HG03025 (cell line): ENCODE data around the gene NUP88.

ENCODE experiments used
- ATAC-seq: cut with Tn5 transposase; IDR thresholded peaks from one replicate; pipeline ENCODE4 v1.9.1; 2021; ENCODE audit warnings: mild to moderate bottlenecking, moderate library complexity; ENCODE audit not compliant: unreplicated experiment, low FRiP score

The NUP88 gene

GRCh38 chr17:5361426-5361825 is 58.0 kb downstream of the NUP88 start:
- ATAC-seq = no peak

- ATAC-seq = no peak
These were observed 63.9 kb downstream of the NUP88 start for GRCh38 chr17:5355421-5356129.

- no peak for ATAC-seq
These were observed 64.5 kb downstream of the NUP88 start for GRCh38 chr17:5354886-5355415.

- ATAC-seq = no peak
These were observed 65.2 kb downstream of the NUP88 start for GRCh38 chr17:5354310-5354709.

- ATAC-seq = no peak
These were observed 66.7 kb downstream of the NUP88 start for GRCh38 chr17:5352681-5353289.

- no peak for ATAC-seq
These were observed 74.5 kb downstream of the NUP88 start for GRCh38 chr17:5344914-5345313.
